Thyroid gland (tissue), 4 donors: ENCODE results near the gene CSPG4. TPM values are rescaled to one million over a fixed set of nuclear protein-coding genes. Genes with fewer than 3 reads are reported as not detected.
"Not testable (repeated sequence)": the region's sequence is repeated elsewhere in the genome, so short reads cannot be mapped to it uniquely, and the experiment has no call there.

Experiments used
- DNase-seq, 2 donors: peaks; one replicate each; pipeline ENCODE4 v3.0.0-alpha.2; 2019
- H3K27ac ChIP-seq, 3 donors: fragments of 200-600 bp; sonication (generic); 1 replicate in 2 of 3; 2 replicates in 1 of 3; pipeline ENCODE4 v1.5.1; 2016 to 2019; ENCODE audit warnings: mild to moderate bottlenecking in 1 of 3, moderate library complexity in 1 of 3
- H3K27me3 ChIP-seq: fragments of 200-600 bp; sonication (generic); one replicate; pipeline ENCODE4 v1.5.1; 2019
- H3K36me3 ChIP-seq, 2 donors: fragments of 200-600 bp; sonication (generic); one replicate each; pipeline ENCODE4 v1.5.1; 2016 to 2019
- H3K4me1 ChIP-seq, 2 donors: fragments of 200-600 bp; sonication (generic); one replicate each; pipeline ENCODE4 v1.5.1; 2017 to 2019
- H3K4me3 ChIP-seq, 3 donors: fragments of 200-600 bp; sonication (generic); replicated peaks in 1 of 3; 1 replicate in 2 of 3; 2 replicates in 1 of 3; pipeline ENCODE4 v1.5.1; 2016; ENCODE audit warnings: mild to moderate bottlenecking in 1 of 3
- H3K9me3 ChIP-seq: fragments of 200-600 bp; sonication (generic); one replicate; pipeline ENCODE4 v1.5.1; 2017
- CTCF ChIP-seq, 6 experiments: fragments of 200-600 bp in 3 of 6; fragments of 450-650 bp in 3 of 6; sonication (generic) in 3 of 6; IDR thresholded peaks; one replicate each; pipeline ENCODE4 v1.5.1; 2016 to 2019; ENCODE audit warnings: antibody characterized with exemption in 6 of 6, mild to moderate bottlenecking in 2 of 6, inconsistent platforms in 1 of 6, moderate library complexity in 1 of 6
- POLR2A ChIP-seq, 2 donors: fragments of 450-650 bp; IDR thresholded peaks; one replicate each; pipeline ENCODE4 v1.6.1; 2017; ENCODE audit warnings: antibody characterized with exemption in 2 of 2, mild to moderate bottlenecking in 2 of 2, moderate library complexity in 1 of 2
- WGBS, 2 donors: methylation state at CpG; one replicate each; pipeline ENCODE4 v1.1.5; 2017; 5-methylcytosine and 5-hydroxymethylcytosine counted together
- intact Hi-C: fragments of 100-400 bp; cut with DNase I; formaldehyde crosslinking; loops from one replicate; pipeline ENCODE4 v1.15.1; 2023
- total RNA-seq, 4 donors: library from RNA; depleted of rRNA; stranded (reverse); fragments of >200 nt; gene quantifications; one replicate each; pipeline ENCODE4 v1.2.3, GENCODE V29; 2016

The CSPG4 gene
- total RNA-seq, 4 donors from 2014 or later, result 2.4 to 10.5 (median 3.2) TPM

- intact Hi-C loops, result no loop called here
- WGBS, 2 donors, result 57 to 61% methylated on average over 7 of the region's 7 CpGs
- Histone ChIP-seq H3K4me3 (no peak overlapping the region), H3K27me3 (no peaks in the 10 kb centered on the region), H3K9me3 (no peaks in the 10 kb centered on the region), H3K36me3 (no peaks in the 10 kb centered on the region), H3K27ac (no peak overlapping the region), H3K4me1 (peaks cover 0 to 18% of the 10 kb centered on the region in 2 donors)
- no peak for DNase-seq
- TF ChIP-seq POLR2A (IDR thresholded peaks at IDR 0.05) (no peak), CTCF (IDR thresholded peaks at IDR 0.05) (no peak)
Measured at GRCh38 chr15:75695634-75696310, 16.9 kb downstream of the CSPG4 start.

- no peaks in the 10 kb centered on the region for H3K9me3 ChIP-seq
- no peak for DNase-seq
- H3K4me1 ChIP-seq, result peaks cover 0 to 18% of the 10 kb centered on the region in 2 donors
- H3K4me3 ChIP-seq, result no peak overlapping the region
- 81 to 83% methylated on average over 4 to 6 of the region's 6 CpGs for WGBS, 2 donors
- TF ChIP-seq POLR2A (IDR thresholded peaks at IDR 0.05) (no peak), CTCF (IDR thresholded peaks at IDR 0.05) (no peak)
- no peak overlapping the region for H3K27ac ChIP-seq
- no peaks in the 10 kb centered on the region for H3K27me3 ChIP-seq
- H3K36me3 ChIP-seq, result no peaks in the 10 kb centered on the region
- intact Hi-C loops, result no loop called here
Measured at GRCh38 chr15:75695220-75695619, 17.4 kb downstream of the CSPG4 start.

GRCh38 chr15:75694241-75695182 is 18.1 kb downstream of the CSPG4 start:
- H3K27me3 ChIP-seq, result no peaks in the 10 kb centered on the region
- no peaks in the 10 kb centered on the region for H3K36me3 ChIP-seq
- TF ChIP-seq CTCF (IDR thresholded peaks at IDR 0.05) (peak in 2 of 6 experiments; percentile 5 to 29), POLR2A (IDR thresholded peaks at IDR 0.05) (no peak)
- intact Hi-C loops, result no loop called here
- H3K4me3 ChIP-seq, result no peak overlapping the region
- DNase-seq, result peak; percentile 30 to 32
- peaks cover 0 to 18% of the 10 kb centered on the region in 2 donors for H3K4me1 ChIP-seq
- H3K27ac ChIP-seq, result no peak overlapping the region
- no peaks in the 10 kb centered on the region for H3K9me3 ChIP-seq
- WGBS, 2 donors, result 54 to 56% methylated on average over 10 to 20 of the region's 20 CpGs

- intact Hi-C loops, result no loop called here
- H3K9me3 ChIP-seq, result no peaks in the 10 kb centered on the region
- no peaks in the 10 kb centered on the region for H3K27me3 ChIP-seq
- H3K4me3 ChIP-seq, result no peak overlapping the region
- 57 to 59% methylated on average over 11 to 14 of the region's 14 CpGs for WGBS, 2 donors
- no peak overlapping the region for H3K27ac ChIP-seq
- peaks cover 0 to 18% of the 10 kb centered on the region in 2 donors for H3K4me1 ChIP-seq
- no peak for DNase-seq
- TF ChIP-seq POLR2A (IDR thresholded peaks at IDR 0.05) (no peak), CTCF (IDR thresholded peaks at IDR 0.05) (no peak)
- H3K36me3 ChIP-seq, result no peaks in the 10 kb centered on the region
Measured at GRCh38 chr15:75693501-75694240, 19.0 kb downstream of the CSPG4 start.

- H3K36me3 ChIP-seq, intact Hi-C loops, H3K9me3 ChIP-seq, DNase-seq, H3K27me3 ChIP-seq, H3K27ac ChIP-seq, H3K4me3 ChIP-seq: not testable (repeated sequence)
- peaks cover 0 to 18% of the 10 kb centered on the region in 2 donors for H3K4me1 ChIP-seq
- 71 to 72% methylated on average over 3 to 10 of the region's 15 CpGs for WGBS, 2 donors
Measured at GRCh38 chr15:75693028-75693427, 19.6 kb downstream of the CSPG4 start.

- not testable (repeated sequence) for H3K9me3 ChIP-seq
Measured at GRCh38 chr15:75692311-75692710, 20.3 kb downstream of the CSPG4 start.

GRCh38 chr15:75689429-75689828 is 23.2 kb downstream of the CSPG4 start:
- not testable (repeated sequence) for DNase-seq, H3K9me3 ChIP-seq, H3K36me3 ChIP-seq, H3K4me3 ChIP-seq, H3K4me1 ChIP-seq, H3K27me3 ChIP-seq, H3K27ac ChIP-seq
- WGBS, 2 donors, result 91 to 92% methylated on average over 10 to 18 of the region's 20 CpGs
- intact Hi-C loops, result loop anchor here (5.0 to 10.0 kb wide), 3 partner anchors 55 to 185 kb away; no protein-coding TSS in a partner anchor

More at GRCh38 chr15:75692311-75692710, 20.3 kb downstream of the CSPG4 start:
- WGBS, 2 donors, result 80 to 83% methylated on average over 4 of the region's 4 CpGs
- H3K4me3 ChIP-seq, H3K36me3 ChIP-seq, intact Hi-C loops, H3K27me3 ChIP-seq, DNase-seq, H3K27ac ChIP-seq: not testable (repeated sequence)
- peaks cover 0 to 18% of the 10 kb centered on the region in 2 donors for H3K4me1 ChIP-seq
